Measurements from ENCODE around the gene WNT9B. TPM values are rescaled to one million over a fixed set of nuclear protein-coding genes. Genes with fewer than 3 reads are reported as not detected.

Gene WNT9B
- total and polyA plus RNA-seq, 9 of the 15 experiments (the other 6 are each of a cell fraction or from before 2014, with no cell fraction given) = not detected

- TF ChIP-seq RBM14 (IDR thresholded peaks at IDR 0.05; ENCODE audit: borderline replicate concordance, insufficient read depth, low read depth, low read length) = no peak
Observed at GRCh38 chr17:46881015-46881414, 29.6 kb downstream of the WNT9B start (continued).

DNA sequence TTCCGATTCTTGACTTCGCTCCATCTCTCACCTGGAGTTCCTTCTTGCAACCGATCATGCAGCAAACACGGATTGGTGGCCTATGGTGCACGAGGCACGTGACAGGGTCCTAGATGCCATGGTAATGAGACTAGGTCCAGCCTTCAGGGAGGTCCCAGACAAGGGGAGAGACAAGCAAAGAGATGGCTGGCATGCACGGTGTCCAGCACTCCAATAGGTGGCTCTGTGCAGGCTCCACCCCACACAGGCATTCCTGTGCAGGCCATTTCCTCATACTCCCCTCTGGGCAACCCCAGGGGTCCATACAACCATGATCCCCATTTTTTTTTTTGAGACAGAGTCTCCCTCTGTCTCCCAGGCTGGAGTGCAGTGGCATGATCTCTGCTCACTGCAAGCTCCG is 31.3 kb downstream of the WNT9B start:
- FAIRE-seq (no peak), DNase-seq (ENCODE audit: extremely low read depth in 1 of 4, low spot score in 3 of 4) (no peak), ATAC-seq (peak; percentile 39; the same call in 1 of the 3 replicates)
- in situ Hi-C loops (cut with MboI) = no loop called here
- Histone ChIP-seq H3K27me3 (ENCODE audit: control insufficient read depth in 2 of 2, insufficient read depth in 2 of 2, low read length in 2 of 2) (peaks cover 19 to 38% of the 10 kb centered on the region in 2 experiments), H3K79me2 (ENCODE audit: control insufficient read depth, insufficient read depth, low read length) (no peaks in the 10 kb centered on the region), H3K9ac (ENCODE audit: insufficient read depth in 1 of 2, low read depth in 2 of 2, low read length in 2 of 2) (no peak overlapping the region), H3K9me3 (replicated peaks; ENCODE audit: control insufficient read depth, insufficient read depth, low read depth, low read length) (no peaks in the 10 kb centered on the region), H3K4me2 (ENCODE audit: insufficient read depth, low read length) (no peak overlapping the region), H4K20me1 (replicated peaks; ENCODE audit: control insufficient read depth, insufficient read depth, low read length) (no peaks in the 10 kb centered on the region), H3K4me3 (no peak overlapping the region), H2AFZ (ENCODE audit: low read depth, low read length) (no peak overlapping the region), H3K4me1 (replicated peaks in 1 of 2; ENCODE audit: control insufficient read depth in 2 of 2, insufficient read depth in 2 of 2, low read length in 2 of 2) (peaks cover under 1 to 4% of the 10 kb centered on the region in 2 experiments; a peak in 2 of 5 replicates), H3K27ac (ENCODE audit: extremely low read depth, low read depth, low read length) (no peak overlapping the region), H3K9me1 (ENCODE audit: control insufficient read depth, insufficient read depth, low read length) (no peaks in the 10 kb centered on the region), H3K36me3 (ENCODE audit: control insufficient read depth, insufficient read depth, low read length) (no peaks in the 10 kb centered on the region)
- WGBS (ENCODE audit: insufficient coverage, low coverage, missing lambda C conversion rate) = 32% methylated on average over 8 of the region's 8 CpGs
- ChIA-PET CTCF (ENCODE audit: low intra/inter-chr PET ratio) (no interaction called here), POLR2A (no interaction called here)
- no peak for TF ChIP-seq ZHX1 (conservative IDR thresholded peaks at IDR 0.05; ENCODE audit: low read length)
- TF ChIP-seq KAT2B (IDR thresholded peaks at IDR 0.05; ENCODE audit: low read depth, low read length) = no peak
- no peak for TF ChIP-seq SP1 (CRISPR knock-in tag; IDR thresholded peaks at IDR 0.05)
- no peak for TF ChIP-seq MYC (IDR thresholded peaks at IDR 0.05; ENCODE audit: low read depth, low read length)
- TF ChIP-seq MYC (CRISPR knock-in tag; IDR thresholded peaks at IDR 0.05; ENCODE audit: borderline replicate concordance, low read depth) = no peak
- TF ChIP-seq, protein P1, sequence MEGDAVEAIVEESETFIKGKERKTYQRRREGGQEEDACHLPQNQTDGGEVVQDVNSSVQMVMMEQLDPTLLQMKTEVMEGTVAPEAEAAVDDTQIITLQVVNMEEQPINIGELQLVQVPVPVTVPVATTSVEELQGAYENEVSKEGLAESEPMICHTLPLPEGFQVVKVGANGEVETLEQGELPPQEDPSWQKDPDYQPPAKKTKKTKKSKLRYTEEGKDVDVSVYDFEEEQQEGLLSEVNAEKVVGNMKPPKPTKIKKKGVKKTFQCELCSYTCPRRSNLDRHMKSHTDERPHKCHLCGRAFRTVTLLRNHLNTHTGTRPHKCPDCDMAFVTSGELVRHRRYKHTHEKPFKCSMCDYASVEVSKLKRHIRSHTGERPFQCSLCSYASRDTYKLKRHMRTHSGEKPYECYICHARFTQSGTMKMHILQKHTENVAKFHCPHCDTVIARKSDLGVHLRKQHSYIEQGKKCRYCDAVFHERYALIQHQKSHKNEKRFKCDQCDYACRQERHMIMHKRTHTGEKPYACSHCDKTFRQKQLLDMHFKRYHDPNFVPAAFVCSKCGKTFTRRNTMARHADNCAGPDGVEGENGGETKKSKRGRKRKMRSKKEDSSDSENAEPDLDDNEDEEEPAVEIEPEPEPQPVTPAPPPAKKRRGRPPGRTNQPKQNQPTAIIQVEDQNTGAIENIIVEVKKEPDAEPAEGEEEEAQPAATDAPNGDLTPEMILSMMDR (IDR thresholded peaks at IDR 0.05 in 2 of 3, conservative IDR thresholded peaks at IDR 0.05 in 1 of 3; ENCODE audit: insufficient read depth in 2 of 3, low read depth in 1 of 3, low read length in 3 of 3) = 0 out of 6 replicates have a peak, but pooled peaks of 1 of the 3 experiments have one; percentile 1
- peak; percentile 43; the same call in 1 of the 2 replicates for TF ChIP-seq BHLHE40 (IDR thresholded peaks at IDR 0.05; ENCODE audit: low read length)
- no peak for TF ChIP-seq HOMEZ (CRISPR knock-in tag; IDR thresholded peaks at IDR 0.05)
- peak; percentile 29; the same call in 1 of the 2 replicates for TF ChIP-seq USF1 (CRISPR knock-in tag; IDR thresholded peaks at IDR 0.05)
- intact Hi-C loops (cut with micrococcal nuclease) = no loop called here
- BruUV-seq (replicated peaks) = no TSS peak

All from K562 (cell line).